GM18909 (cell line): ENCODE measurements around the gene SOWAHB.

ENCODE experiments used
- ATAC-seq: cut with Tn5 transposase; IDR thresholded peaks from one replicate; pipeline ENCODE4 v1.9.1; 2021; ENCODE audit warnings: mild to moderate bottlenecking; ENCODE audit not compliant: unreplicated experiment, poor library complexity

The SOWAHB gene

DNA sequence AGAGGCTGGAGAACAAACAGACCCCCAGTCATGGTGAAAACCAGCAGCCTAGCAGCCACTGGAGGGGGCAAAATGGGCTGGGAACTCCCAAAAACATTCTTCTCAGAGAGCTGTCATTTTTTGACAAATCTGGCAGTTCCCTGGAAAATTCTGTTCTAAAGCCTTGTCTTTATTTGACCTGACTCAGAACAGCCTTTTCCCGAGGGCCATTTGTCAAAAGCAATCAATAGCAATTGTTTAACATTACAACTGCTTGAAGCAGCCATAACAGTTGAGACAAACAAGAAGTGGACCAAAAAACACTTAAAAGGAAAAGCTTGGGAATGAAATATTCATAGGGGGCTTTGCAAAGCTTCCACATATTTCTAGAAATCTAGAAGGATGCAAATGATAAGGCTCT, 39.6 kb downstream of the SOWAHB start:
- ATAC-seq = no peak

DNA sequence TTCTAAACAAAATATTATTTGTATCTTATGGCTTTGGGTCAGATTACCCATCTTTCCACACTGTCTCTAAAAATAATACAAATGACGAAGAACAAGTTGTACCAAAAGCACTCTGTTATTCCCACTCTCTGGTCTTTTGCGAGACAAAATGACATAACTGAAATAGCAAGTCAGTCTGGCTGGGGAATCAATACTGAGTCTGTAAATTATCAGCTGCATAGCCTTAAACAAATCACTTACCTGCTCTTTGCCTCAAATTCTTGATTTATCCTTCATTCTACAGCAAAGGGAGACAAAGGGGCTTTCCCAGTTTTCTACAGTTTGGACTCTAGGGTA, 40.9 kb downstream of the SOWAHB start:
- ATAC-seq = no peak

GRCh38 chr4:76856243-76857073, 41.5 kb downstream of the SOWAHB start:
- ATAC-seq = no peak

- no peak for ATAC-seq
Observed at GRCh38 chr4:76854858-76855257, 43.1 kb downstream of the SOWAHB start.

DNA sequence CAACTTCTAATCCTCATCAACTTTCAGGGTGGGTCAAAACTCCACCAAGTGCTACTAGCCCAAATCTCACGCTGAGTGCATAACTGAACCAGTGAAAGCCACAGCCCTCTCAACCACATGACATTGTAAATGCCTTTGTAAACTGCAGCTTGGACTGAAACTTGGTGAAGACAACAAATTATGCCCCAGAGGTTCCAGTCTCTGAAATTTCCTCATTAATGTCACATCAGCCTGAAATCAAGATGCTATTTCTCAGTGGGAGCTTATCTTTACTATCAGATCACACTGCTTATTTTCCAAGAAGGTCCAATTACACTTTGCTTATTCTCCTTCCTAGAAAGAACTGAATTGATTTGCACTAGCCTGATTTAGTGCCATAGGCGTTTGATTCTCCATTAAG, 46.6 kb downstream of the SOWAHB start:
- ATAC-seq = no peak

DNA sequence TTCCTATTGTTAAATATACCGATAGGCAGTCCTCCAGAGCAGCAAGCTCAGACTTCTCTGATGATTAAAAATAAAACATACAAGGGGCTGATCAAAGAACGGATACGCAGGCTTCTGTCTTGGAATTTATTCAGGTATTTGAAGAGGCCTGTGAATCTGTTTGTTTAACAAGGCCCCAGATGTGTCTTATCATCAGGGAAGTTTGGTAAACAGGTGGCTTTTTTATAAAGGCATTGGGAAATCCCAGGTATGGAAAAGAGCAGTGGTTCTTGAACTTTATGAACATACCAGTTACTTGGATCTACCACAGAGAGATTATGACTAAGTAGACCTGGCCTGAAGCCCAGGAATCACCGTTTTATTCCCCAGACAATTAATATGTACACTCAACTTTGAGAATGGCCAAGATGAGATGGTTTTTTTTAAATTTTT, 47.9 kb downstream of the SOWAHB start:
- ATAC-seq = no peak
